Epithelial cell of proximal tubule (primary cell): ENCODE measurements around the gene CTRB1. TPM values are rescaled to one million over a fixed set of nuclear protein-coding genes. Genes with fewer than 3 reads are reported as not detected.

Experiments
- DNase-seq: peaks from one replicate; pipeline ENCODE4 v3.0.0-alpha.2; 2011; ENCODE audit warnings: low read depth
- H3K4me3 ChIP-seq: 2 replicates; pipeline ENCODE4 v1.5.1; 2011; ENCODE audit warnings: low read depth, mild to moderate bottlenecking, low read length
- CTCF ChIP-seq: conservative IDR thresholded peaks from 2 replicates; pipeline ENCODE4 v1.5.1; 2012; ENCODE audit warnings: low read depth, mild to moderate bottlenecking, low read length
- total RNA-seq: library from RNA; depleted of rRNA; stranded (reverse); fragments of >200 nt; gene quantifications from 2 replicates; pipeline ENCODE4 v1.2.3, GENCODE V29; 2015

The CTRB1 gene
- total RNA-seq, 1 donor from 2014 or later: not detected

DNA sequence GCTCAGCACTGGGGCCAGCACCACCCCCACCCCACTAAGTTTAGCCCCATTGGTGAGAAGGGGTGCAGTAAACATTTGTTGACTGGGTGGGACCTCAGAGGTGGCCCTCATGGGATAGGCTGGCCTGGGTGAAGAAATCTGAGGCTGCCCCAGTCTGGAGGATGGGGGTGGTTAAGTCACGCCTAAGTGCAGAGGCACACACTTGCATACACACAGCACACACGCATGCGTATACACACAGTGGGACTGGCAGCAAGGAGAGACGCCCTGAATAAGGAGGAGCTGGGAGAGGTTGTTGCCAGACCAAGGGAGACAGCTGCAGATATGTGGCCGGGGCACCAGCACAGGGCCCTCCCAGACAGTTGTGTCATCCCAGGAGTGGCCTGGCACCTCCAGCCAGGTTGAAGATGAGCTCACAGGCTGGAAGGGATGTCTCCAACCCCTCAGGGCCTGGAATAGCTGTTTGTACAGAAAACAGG, 35.6 kb downstream of the CTRB1 start:
- H3K4me3 ChIP-seq: no peak overlapping the region
- no peak for TF ChIP-seq CTCF
- no peak for DNase-seq

DNA sequence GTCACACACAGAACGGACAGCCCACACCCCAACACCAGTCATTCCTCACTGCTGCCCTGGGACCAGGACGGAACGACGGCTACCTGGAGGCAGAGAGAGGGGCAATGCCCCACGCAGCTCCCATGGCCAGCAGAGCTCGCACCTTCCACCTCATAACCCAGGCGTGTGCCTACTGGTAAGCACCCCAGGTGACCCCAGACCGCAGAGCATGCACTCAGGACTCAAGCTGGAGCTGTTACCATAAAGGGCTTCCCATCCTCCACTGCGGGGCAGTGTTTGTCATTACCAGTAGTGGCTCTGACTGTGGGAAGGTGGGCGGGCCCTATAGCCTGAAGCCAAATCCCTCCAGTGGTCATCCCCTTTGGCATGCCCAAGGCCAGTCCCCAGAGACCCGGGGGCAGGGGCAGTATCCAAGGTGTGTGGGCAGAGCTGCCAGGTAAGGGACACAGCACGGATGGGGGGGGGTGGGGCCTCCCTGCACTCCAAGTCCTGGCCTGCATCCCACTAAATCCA, 37.3 kb downstream of the CTRB1 start:
- no peak for DNase-seq
- no peak overlapping the region for H3K4me3 ChIP-seq
- TF ChIP-seq CTCF: no peak

DNA sequence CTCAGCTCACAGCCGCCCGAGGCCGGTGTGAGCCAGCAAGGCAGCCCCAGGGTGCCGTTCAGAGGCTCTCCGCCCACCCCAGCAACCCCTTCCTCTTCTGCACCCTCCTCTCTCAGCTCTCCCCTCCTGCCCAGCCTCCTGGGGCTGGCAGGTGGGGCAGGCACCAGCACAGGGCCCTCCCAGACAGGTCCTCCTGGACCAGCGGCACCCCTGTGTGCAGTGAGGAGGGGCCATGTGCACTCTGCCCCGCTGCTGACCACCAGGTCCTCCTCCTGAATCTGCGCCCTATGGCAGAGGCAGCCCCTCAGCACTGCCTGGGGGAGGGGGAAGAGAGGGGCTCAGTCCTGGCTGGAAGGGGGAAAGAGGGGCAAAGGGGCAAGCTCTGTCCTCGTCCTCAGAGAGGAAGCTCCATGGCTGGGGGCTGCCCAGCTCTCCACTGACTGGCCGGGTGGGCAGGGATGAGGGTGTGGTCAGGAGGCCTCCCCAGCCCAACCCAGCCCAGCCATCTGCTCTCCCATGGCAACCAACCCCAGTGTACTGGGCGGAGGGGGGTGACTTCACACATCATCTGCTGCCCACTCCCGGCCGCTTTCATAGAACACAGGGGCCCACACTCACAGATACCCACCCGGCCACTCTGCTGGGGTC, 38.0 kb downstream of the CTRB1 start:
- no peak for DNase-seq
- H3K4me3 ChIP-seq: no peak overlapping the region
- TF ChIP-seq CTCF: no peak

DNA sequence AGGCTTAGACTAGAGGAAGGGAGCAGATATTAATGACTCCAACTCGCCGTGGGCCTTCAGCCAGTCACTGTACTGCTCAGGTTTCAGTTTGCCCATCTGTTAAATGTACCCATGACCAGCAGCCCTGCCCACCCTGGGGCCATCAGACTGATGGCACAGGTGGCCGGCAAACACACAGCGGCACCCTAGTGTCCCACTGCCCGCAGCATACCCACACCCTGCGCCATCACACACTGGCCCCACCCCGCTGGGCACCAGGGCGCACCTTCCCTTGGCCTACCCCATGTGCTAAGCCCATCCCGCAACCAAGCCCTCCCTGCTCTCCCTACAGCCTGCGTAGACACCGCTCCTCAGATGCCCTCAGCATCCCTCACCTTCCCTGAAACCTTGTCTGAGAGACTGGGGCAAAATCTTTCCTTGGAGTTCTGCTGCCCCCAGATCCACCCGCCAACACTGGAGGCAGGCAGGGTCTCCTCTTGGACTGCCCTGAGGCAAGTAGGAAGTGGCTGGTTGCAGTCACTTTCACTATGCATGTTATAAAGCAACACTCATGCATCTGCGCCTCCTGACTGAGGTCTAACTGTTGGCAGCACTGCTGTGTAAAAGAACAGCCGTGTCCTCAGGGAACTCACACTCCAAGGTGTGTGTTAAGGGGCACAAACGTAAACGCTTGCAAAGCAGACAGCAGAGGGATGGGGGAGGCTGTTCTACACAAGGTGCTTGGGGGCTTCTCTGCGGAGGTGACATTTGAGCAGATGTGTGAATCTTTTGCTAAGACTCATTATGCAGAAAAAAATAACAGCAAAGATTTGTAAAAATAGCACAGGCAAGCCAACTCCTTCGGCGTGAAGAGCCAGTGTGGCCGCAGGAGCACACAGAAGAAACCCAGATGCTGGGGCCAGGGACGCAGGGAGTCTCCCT, 39.4 kb downstream of the CTRB1 start:
- no peak overlapping the region for H3K4me3 ChIP-seq
- DNase-seq: no peak
- TF ChIP-seq CTCF: no peak

DNA sequence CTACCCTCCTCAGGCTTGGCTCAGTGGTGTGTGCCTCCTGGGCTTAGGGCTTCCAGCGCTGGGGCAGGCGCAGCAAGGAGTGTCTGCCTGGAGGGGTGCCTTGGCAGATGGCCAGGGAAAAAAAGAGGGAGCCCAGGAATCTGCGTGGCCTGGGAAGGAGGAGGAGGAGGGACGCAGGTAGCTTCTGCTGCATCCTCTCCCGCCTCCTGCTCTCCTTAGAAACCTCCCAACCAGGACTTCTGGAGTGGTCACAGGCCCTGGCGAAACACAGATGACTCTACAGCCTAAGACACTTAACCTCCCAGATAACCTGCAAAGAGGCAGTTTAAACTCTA, 40.0 kb downstream of the CTRB1 start:
- H3K4me3 ChIP-seq: no peak overlapping the region
- no peak for DNase-seq
- TF ChIP-seq CTCF: no peak

GRCh38 chr16:75260851-75261589, 42.2 kb downstream of the CTRB1 start:
- no peak for DNase-seq
- no peak overlapping the region for H3K4me3 ChIP-seq
- no peak for TF ChIP-seq CTCF
